ENCODE measurements around the gene ZNF516. TPM values are rescaled to one million over a fixed set of nuclear protein-coding genes. Genes with fewer than 3 reads are reported as not detected.

ZNF516 gene
- total and polyA plus RNA-seq, 2 experiments from 2014 or later: 18.2 to 29.2 TPM

DNA sequence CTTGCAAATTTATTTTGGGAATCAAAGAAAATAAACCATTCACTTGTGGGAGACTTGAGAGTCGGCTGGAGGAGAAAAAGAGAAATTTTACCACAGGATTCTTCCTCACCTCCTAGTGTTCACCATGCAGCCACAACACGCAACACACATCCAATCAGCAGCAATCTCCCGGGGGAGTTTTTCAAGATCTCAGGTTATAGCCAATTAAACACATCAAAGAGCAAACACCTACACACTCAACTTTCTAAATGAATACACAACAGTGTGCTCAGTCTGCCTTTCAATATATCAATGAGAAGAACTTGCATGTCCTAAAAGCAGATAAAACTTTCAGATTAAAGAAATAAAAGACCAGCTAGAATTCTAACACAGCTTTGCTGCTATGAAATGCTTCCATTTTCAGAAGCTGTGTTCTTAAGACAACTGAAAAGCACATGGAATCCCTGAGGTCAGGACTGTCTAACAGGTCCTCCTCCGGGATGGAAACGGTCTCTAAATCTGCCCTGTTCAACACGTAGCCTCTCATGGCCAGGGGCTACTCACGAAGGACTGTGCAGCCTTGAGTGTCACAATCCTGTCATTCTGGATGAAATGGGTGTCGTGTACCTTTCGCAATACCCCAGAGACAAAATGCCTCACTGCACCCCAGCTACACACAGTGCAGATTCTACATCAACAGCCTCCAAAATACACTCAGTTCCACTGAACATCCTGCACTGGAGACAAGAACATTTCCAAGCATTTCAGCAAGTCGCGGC lies 84.2 kb downstream of the ZNF516 start:
- TF ChIP-seq EZH2phosphoT487 (IDR thresholded peaks at IDR 0.05; ENCODE audit: low read depth, severe bottlenecking, unreplicated experiment) (no peak), EZH2 (IDR thresholded peaks at IDR 0.05; ENCODE audit: borderline replicate concordance) (no peak)
- TF ChIP-seq, protein P1, sequence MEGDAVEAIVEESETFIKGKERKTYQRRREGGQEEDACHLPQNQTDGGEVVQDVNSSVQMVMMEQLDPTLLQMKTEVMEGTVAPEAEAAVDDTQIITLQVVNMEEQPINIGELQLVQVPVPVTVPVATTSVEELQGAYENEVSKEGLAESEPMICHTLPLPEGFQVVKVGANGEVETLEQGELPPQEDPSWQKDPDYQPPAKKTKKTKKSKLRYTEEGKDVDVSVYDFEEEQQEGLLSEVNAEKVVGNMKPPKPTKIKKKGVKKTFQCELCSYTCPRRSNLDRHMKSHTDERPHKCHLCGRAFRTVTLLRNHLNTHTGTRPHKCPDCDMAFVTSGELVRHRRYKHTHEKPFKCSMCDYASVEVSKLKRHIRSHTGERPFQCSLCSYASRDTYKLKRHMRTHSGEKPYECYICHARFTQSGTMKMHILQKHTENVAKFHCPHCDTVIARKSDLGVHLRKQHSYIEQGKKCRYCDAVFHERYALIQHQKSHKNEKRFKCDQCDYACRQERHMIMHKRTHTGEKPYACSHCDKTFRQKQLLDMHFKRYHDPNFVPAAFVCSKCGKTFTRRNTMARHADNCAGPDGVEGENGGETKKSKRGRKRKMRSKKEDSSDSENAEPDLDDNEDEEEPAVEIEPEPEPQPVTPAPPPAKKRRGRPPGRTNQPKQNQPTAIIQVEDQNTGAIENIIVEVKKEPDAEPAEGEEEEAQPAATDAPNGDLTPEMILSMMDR (IDR thresholded peaks at IDR 0.05; ENCODE audit: poor library complexity): no peak
- DNase-seq (ENCODE audit: low spot score): no peak
- H2AFZ ChIP-seq: no peak overlapping the region
- H3K9me3 ChIP-seq (ENCODE audit: low read depth): no peaks in the 10 kb centered on the region
- H3K79me2 ChIP-seq: peaks cover 100% of the 10 kb centered on the region
- peaks cover 65% of the 10 kb centered on the region for H4K20me1 ChIP-seq (ENCODE audit: insufficient read depth, poor library complexity, severe bottlenecking)
- 90% methylated on average over 11 of the region's 11 CpGs for WGBS (ENCODE audit: low lambda C conversion rate, missing lambda C conversion rate)
- H3K27ac ChIP-seq: no peak overlapping the region
- peaks cover 3% of the 10 kb centered on the region for H3K4me1 ChIP-seq (ENCODE audit: insufficient read depth)
- H3K9me2 ChIP-seq (replicated peaks; ENCODE audit: insufficient read depth): no peaks in the 10 kb centered on the region
- H3K4me2 ChIP-seq: no peak overlapping the region
- H3K36me3 ChIP-seq (replicated peaks; ENCODE audit: insufficient read depth, low read depth): no peaks in the 10 kb centered on the region
- no peak overlapping the region for H3K4me3 ChIP-seq
- H3K27me3 ChIP-seq: no peaks in the 10 kb centered on the region

DNA sequence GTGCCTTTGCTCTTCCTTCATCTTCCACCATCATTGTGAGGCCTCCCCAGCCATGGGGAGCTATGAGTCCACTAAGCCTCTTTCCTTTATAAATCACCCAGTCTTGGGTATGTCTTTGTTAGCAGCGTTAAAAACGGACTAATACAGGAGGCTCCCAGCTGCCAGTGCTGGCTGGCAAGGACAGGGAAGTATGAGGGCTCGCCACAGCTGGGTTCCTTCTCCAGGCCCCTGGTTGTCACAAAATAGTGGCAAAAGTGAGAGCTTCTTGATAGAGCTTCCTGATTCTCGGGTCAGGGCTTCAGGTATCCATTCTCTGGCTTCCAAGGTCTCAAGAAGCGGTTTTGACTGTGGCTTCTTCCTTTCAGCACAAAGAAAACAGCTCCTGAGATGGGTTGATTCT lies 85.0 kb downstream of the ZNF516 start:
- H3K9me3 ChIP-seq (ENCODE audit: low read depth): no peaks in the 10 kb centered on the region
- no peak overlapping the region for H3K4me2 ChIP-seq
- no peaks in the 10 kb centered on the region for H3K27me3 ChIP-seq
- no peaks in the 10 kb centered on the region for H3K36me3 ChIP-seq (replicated peaks; ENCODE audit: insufficient read depth, low read depth)
- WGBS (ENCODE audit: low lambda C conversion rate, missing lambda C conversion rate): 89% methylated on average over 5 of the region's 5 CpGs
- H4K20me1 ChIP-seq (ENCODE audit: insufficient read depth, poor library complexity, severe bottlenecking): peaks cover 64% of the 10 kb centered on the region
- H3K4me1 ChIP-seq (ENCODE audit: insufficient read depth): peaks cover 3% of the 10 kb centered on the region
- no peak overlapping the region for H3K4me3 ChIP-seq
- no peak for DNase-seq (ENCODE audit: low spot score)
- no peaks in the 10 kb centered on the region for H3K9me2 ChIP-seq (replicated peaks; ENCODE audit: insufficient read depth)
- TF ChIP-seq EZH2 (IDR thresholded peaks at IDR 0.05; ENCODE audit: borderline replicate concordance): no peak
- TF ChIP-seq, protein P1 (IDR thresholded peaks at IDR 0.05; ENCODE audit: poor library complexity): no peak
- TF ChIP-seq EZH2phosphoT487 (IDR thresholded peaks at IDR 0.05; ENCODE audit: low read depth, severe bottlenecking, unreplicated experiment): no peak
- no peak overlapping the region for H3K27ac ChIP-seq
- H2AFZ ChIP-seq: no peak overlapping the region
- peaks cover 100% of the 10 kb centered on the region for H3K79me2 ChIP-seq

DNA sequence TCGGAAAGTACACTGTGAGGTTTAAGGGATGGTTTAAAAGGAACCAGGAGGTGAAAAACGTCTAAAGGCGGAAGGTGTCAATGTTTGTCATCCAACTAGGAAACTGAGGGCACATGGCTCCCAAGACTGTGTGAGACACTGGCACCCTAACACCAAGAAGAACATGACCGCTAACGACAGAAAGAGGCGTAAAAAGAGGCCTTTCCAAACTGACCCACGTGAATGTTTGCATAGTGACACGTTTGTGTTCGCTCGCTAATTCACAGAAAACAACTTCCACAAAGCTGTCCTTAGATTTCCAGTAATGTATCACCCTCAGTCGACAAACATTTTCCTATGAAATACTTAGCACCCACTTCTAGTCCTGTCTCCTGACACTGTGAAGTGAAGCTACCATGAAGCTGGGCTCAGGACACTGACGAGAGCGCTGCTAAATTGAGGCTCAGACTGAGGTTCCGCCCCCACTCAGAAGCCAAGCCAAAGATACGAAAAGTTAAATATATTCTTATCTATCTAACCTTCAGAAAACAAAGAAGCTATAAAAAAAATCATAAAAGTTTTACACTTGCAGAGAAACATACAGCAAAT lies 86.5 kb downstream of the ZNF516 start:
- no peak overlapping the region for H2AFZ ChIP-seq
- no peak overlapping the region for H3K4me3 ChIP-seq
- DNase-seq (ENCODE audit: low spot score): no peak
- H3K27me3 ChIP-seq: no peaks in the 10 kb centered on the region
- peaks cover 61% of the 10 kb centered on the region for H4K20me1 ChIP-seq (ENCODE audit: insufficient read depth, poor library complexity, severe bottlenecking)
- peaks cover 3% of the 10 kb centered on the region for H3K4me1 ChIP-seq (ENCODE audit: insufficient read depth)
- WGBS (ENCODE audit: low lambda C conversion rate, missing lambda C conversion rate): 83% methylated on average over 15 of the region's 15 CpGs
- no peaks in the 10 kb centered on the region for H3K36me3 ChIP-seq (replicated peaks; ENCODE audit: insufficient read depth, low read depth)
- H3K9me2 ChIP-seq (replicated peaks; ENCODE audit: insufficient read depth): no peaks in the 10 kb centered on the region
- H3K4me2 ChIP-seq: no peak overlapping the region
- no peaks in the 10 kb centered on the region for H3K9me3 ChIP-seq (ENCODE audit: low read depth)
- no peak overlapping the region for H3K27ac ChIP-seq
- TF ChIP-seq EZH2phosphoT487 (IDR thresholded peaks at IDR 0.05; ENCODE audit: low read depth, severe bottlenecking, unreplicated experiment) (no peak), EZH2 (IDR thresholded peaks at IDR 0.05; ENCODE audit: borderline replicate concordance) (no peak)
- TF ChIP-seq, protein P1 (IDR thresholded peaks at IDR 0.05; ENCODE audit: poor library complexity): no peak
- H3K79me2 ChIP-seq: peaks cover 96% of the 10 kb centered on the region

Data from hepatocyte (in vitro differentiated cells).